Mesenchymal stem cell (in vitro differentiated cells and primary cell): Measurements from ENCODE around the gene BTBD3.

Experiments
- DNase-seq: peaks from one replicate; pipeline ENCODE4 v3.0.0-alpha.2; 2013
- H2AFZ ChIP-seq: one replicate; pipeline ENCODE4 v1.6.1; 2013; ENCODE audit warnings: low read depth, mild to moderate bottlenecking, control low read depth, inconsistent platforms, low read length, moderate library complexity
- H2AK5ac ChIP-seq: 2 replicates; pipeline ENCODE4 v1.6.1; 2013; ENCODE audit warnings: low read length, moderate library complexity, mild to moderate bottlenecking, inconsistent platforms; ENCODE audit not compliant: severe bottlenecking
- H2BK120ac ChIP-seq: one replicate; pipeline ENCODE4 v1.6.1; 2013; ENCODE audit warnings: low read depth, mild to moderate bottlenecking, inconsistent platforms, low read length, moderate library complexity
- H2BK12ac ChIP-seq, 2 experiments: one replicate each; pipeline ENCODE4 v1.6.1; 2013; ENCODE audit warnings: inconsistent platforms in 2 of 2, low read length in 2 of 2, mild to moderate bottlenecking in 2 of 2, moderate library complexity in 2 of 2, control low read depth in 1 of 2
- H2BK15ac ChIP-seq: one replicate; pipeline ENCODE4 v1.6.1; 2013; ENCODE audit warnings: mild to moderate bottlenecking, low read depth, inconsistent platforms; ENCODE audit not compliant: poor library complexity, severe bottlenecking
- H2BK5ac ChIP-seq: 2 replicates; pipeline ENCODE4 v1.6.1; 2013; ENCODE audit warnings: low read depth, mild to moderate bottlenecking, low read length, control low read depth, inconsistent platforms; ENCODE audit not compliant: poor library complexity, severe bottlenecking
- H3K14ac ChIP-seq, 2 experiments: one replicate each; pipeline ENCODE4 v1.6.1; 2013; ENCODE audit warnings: inconsistent platforms in 2 of 2, low read length in 2 of 2, control low read depth in 1 of 2, mild to moderate bottlenecking in 1 of 2, moderate library complexity in 1 of 2
- H3K18ac ChIP-seq, 2 experiments: one replicate each; pipeline ENCODE4 v1.6.1; 2013; ENCODE audit warnings: inconsistent platforms in 2 of 2, low read length in 2 of 2, control low read depth in 1 of 2, low read depth in 1 of 2, mild to moderate bottlenecking in 1 of 2
- H3K23ac ChIP-seq, 2 experiments: one replicate each; pipeline ENCODE4 v1.6.1; 2013; ENCODE audit warnings: inconsistent platforms in 2 of 2, low read length in 2 of 2, mild to moderate bottlenecking in 2 of 2, moderate library complexity in 2 of 2, control low read depth in 1 of 2
- H3K27ac ChIP-seq: 2 replicates; pipeline ENCODE4 v1.5.1; 2013; ENCODE audit warnings: mild to moderate bottlenecking, moderate library complexity, low read length, control low read depth, inconsistent platforms; ENCODE audit not compliant: poor library complexity, severe bottlenecking
- H3K27me3 ChIP-seq, 2 experiments: 2 replicates each; pipeline versions ENCODE4 v1.6.1 to v1.7.0; 2013; ENCODE audit warnings: low read length in 2 of 2, mild to moderate bottlenecking in 2 of 2, moderate library complexity in 2 of 2, control low read depth in 1 of 2, inconsistent platforms in 1 of 2; ENCODE audit not compliant: control insufficient read depth in 1 of 2, insufficient read depth in 1 of 2
- H3K36me3 ChIP-seq, 2 experiments: 2 replicates each; pipeline versions ENCODE4 v1.6.1 to v1.7.0; 2013; ENCODE audit warnings: low read length in 2 of 2, control low read depth in 1 of 2, inconsistent platforms in 1 of 2, low read depth in 1 of 2, mild to moderate bottlenecking in 1 of 2; ENCODE audit not compliant: insufficient read depth in 2 of 2, control insufficient read depth in 1 of 2
- H3K4ac ChIP-seq, 2 experiments: one replicate each; pipeline ENCODE4 v1.6.1; 2013; ENCODE audit warnings: inconsistent platforms in 2 of 2, low read length in 2 of 2, mild to moderate bottlenecking in 2 of 2, moderate library complexity in 2 of 2, control low read depth in 1 of 2, low read depth in 1 of 2
- H3K4me1 ChIP-seq: 2 replicates; pipeline ENCODE4 v1.6.1; 2013; ENCODE audit warnings: low read depth, low read length, control low read depth; ENCODE audit not compliant: control insufficient read depth, insufficient read depth
- H3K4me2 ChIP-seq: 2 replicates; pipeline ENCODE4 v1.6.1; 2013; ENCODE audit warnings: low read length, mild to moderate bottlenecking, inconsistent platforms; ENCODE audit not compliant: poor library complexity, severe bottlenecking
- H3K4me3 ChIP-seq, 2 experiments: 2 replicates each; pipeline versions ENCODE4 v1.5.1 to v1.7.0; 2013; ENCODE audit warnings: low read length in 2 of 2, mild to moderate bottlenecking in 2 of 2, control low read depth in 1 of 2, low read depth in 1 of 2; ENCODE audit not compliant: insufficient read depth in 1 of 2
- H3K79me1 ChIP-seq: replicated peaks from 2 replicates; pipeline ENCODE4 v1.6.1; 2013; ENCODE audit warnings: mild to moderate bottlenecking, control low read depth, low read length, inconsistent platforms; ENCODE audit not compliant: poor library complexity, severe bottlenecking
- H3K9ac ChIP-seq: 2 replicates; pipeline ENCODE4 v1.7.0; 2013; ENCODE audit warnings: mild to moderate bottlenecking, low read length, moderate library complexity
- H3K9me3 ChIP-seq: 2 replicates; pipeline ENCODE4 v1.7.0; 2013; ENCODE audit warnings: mild to moderate bottlenecking, low read length; ENCODE audit not compliant: control insufficient read depth
- H4K8ac ChIP-seq: one replicate; pipeline ENCODE4 v1.6.1; 2013; ENCODE audit warnings: inconsistent platforms, mild to moderate bottlenecking, low read length, moderate library complexity
- H4K91ac ChIP-seq: one replicate; pipeline ENCODE4 v1.6.1; 2013; ENCODE audit warnings: mild to moderate bottlenecking, low read length, inconsistent platforms
- WGBS: methylation state at CpG from one replicate; pipeline ENCODE4 v1.1.7; 2013; ENCODE audit warnings: mixed read lengths; 5-methylcytosine and 5-hydroxymethylcytosine counted together

Gene BTBD3

GRCh38 chr20:11949711-11950110 is 32.0 kb downstream of the BTBD3 start:
- no peaks in the 10 kb centered on the region for H3K9me3 ChIP-seq
- no peak overlapping the region for H4K91ac ChIP-seq
- H3K4me3 ChIP-seq: no peak overlapping the region
- H3K79me1 ChIP-seq: no peaks in the 10 kb centered on the region
- no peak for DNase-seq
- no peaks in the 10 kb centered on the region for H3K4me1 ChIP-seq
- H2AK5ac ChIP-seq: no peak overlapping the region
- no peak overlapping the region for H2BK12ac ChIP-seq
- H3K14ac ChIP-seq: no peak overlapping the region
- no peak overlapping the region for H3K23ac ChIP-seq
- H3K18ac ChIP-seq: no peak overlapping the region
- H3K36me3 ChIP-seq: no peaks in the 10 kb centered on the region
- H3K9ac ChIP-seq: no peak overlapping the region
- no peak overlapping the region for H3K4me2 ChIP-seq
- H2BK5ac ChIP-seq: no peak overlapping the region
- no peak overlapping the region for H3K27ac ChIP-seq
- no peak overlapping the region for H2AFZ ChIP-seq
- no peak overlapping the region for H2BK120ac ChIP-seq
- H3K4ac ChIP-seq: no peak overlapping the region
- H3K27me3 ChIP-seq: no peaks in the 10 kb centered on the region
- 86% methylated on average over 2 of the region's 3 CpGs for WGBS
- no peak overlapping the region for H2BK15ac ChIP-seq
- H4K8ac ChIP-seq: no peak overlapping the region

- H3K27ac ChIP-seq: no peak overlapping the region
- no peak overlapping the region for H4K91ac ChIP-seq
- no peak overlapping the region for H3K4me3 ChIP-seq
- H3K36me3 ChIP-seq: no peaks in the 10 kb centered on the region
- no peaks in the 10 kb centered on the region for H3K4me1 ChIP-seq
- no peak overlapping the region for H2AFZ ChIP-seq
- H2BK12ac ChIP-seq: no peak overlapping the region
- no peak overlapping the region for H3K23ac ChIP-seq
- H2AK5ac ChIP-seq: no peak overlapping the region
- no peak overlapping the region for H3K4ac ChIP-seq
- no peak overlapping the region for H4K8ac ChIP-seq
- no peak overlapping the region for H3K14ac ChIP-seq
- H3K9ac ChIP-seq: no peak overlapping the region
- H3K9me3 ChIP-seq: no peaks in the 10 kb centered on the region
- no peak overlapping the region for H2BK5ac ChIP-seq
- no peak overlapping the region for H2BK120ac ChIP-seq
- no peak for DNase-seq
- no peaks in the 10 kb centered on the region for H3K79me1 ChIP-seq
- no peaks in the 10 kb centered on the region for H3K27me3 ChIP-seq
- 95% methylated on average over 2 of the region's 3 CpGs for WGBS
- no peak overlapping the region for H2BK15ac ChIP-seq
- no peak overlapping the region for H3K18ac ChIP-seq
- H3K4me2 ChIP-seq: no peak overlapping the region
These were observed 34.0 kb downstream of the BTBD3 start for GRCh38 chr20:11951696-11952095.

GRCh38 chr20:11952639-11953038 is 34.9 kb downstream of the BTBD3 start:
- Histone ChIP-seq H2BK120ac (no peak overlapping the region), H3K4me3 (no peak overlapping the region), H3K9ac (no peak overlapping the region), H3K4me1 (no peaks in the 10 kb centered on the region), H3K9me3 (no peaks in the 10 kb centered on the region), H2AFZ (no peak overlapping the region), H3K36me3 (no peaks in the 10 kb centered on the region), H3K4ac (no peak overlapping the region), H4K8ac (no peak overlapping the region), H2BK15ac (no peak overlapping the region), H3K23ac (no peak overlapping the region), H3K14ac (no peak overlapping the region), H3K4me2 (no peak overlapping the region), H3K79me1 (no peaks in the 10 kb centered on the region), H2BK12ac (no peak overlapping the region), H3K27ac (no peak overlapping the region), H3K18ac (no peak overlapping the region), H4K91ac (no peak overlapping the region), H3K27me3 (no peaks in the 10 kb centered on the region), H2BK5ac (no peak overlapping the region), H2AK5ac (no peak overlapping the region)
- 90% methylated on average over 4 of the region's 4 CpGs for WGBS
- no peak for DNase-seq

GRCh38 chr20:11957911-11958310 is 40.2 kb downstream of the BTBD3 start:
- Histone ChIP-seq H3K4me2 (no peak overlapping the region), H3K23ac (no peak overlapping the region), H3K79me1 (no peaks in the 10 kb centered on the region), H3K9me3 (no peaks in the 10 kb centered on the region), H3K36me3 (no peaks in the 10 kb centered on the region), H3K4me1 (no peaks in the 10 kb centered on the region), H3K18ac (no peak overlapping the region), H2AFZ (no peak overlapping the region), H2AK5ac (no peak overlapping the region), H3K9ac (no peak overlapping the region), H2BK15ac (no peak overlapping the region), H3K4me3 (no peak overlapping the region), H2BK5ac (no peak overlapping the region), H3K27me3 (no peaks in the 10 kb centered on the region), H3K4ac (no peak overlapping the region), H2BK120ac (no peak overlapping the region), H4K91ac (no peak overlapping the region), H3K27ac (no peak overlapping the region), H3K14ac (no peak overlapping the region), H2BK12ac (no peak overlapping the region), H4K8ac (no peak overlapping the region)
- DNase-seq: no peak
